Astrocyte (in vitro differentiated cells and primary cell): ENCODE measurements around the gene LBX2.

Source experiments
- EZH2 ChIP-seq: IDR thresholded peaks from 2 replicates; pipeline ENCODE4 v1.6.1; 2012; ENCODE audit warnings: mild to moderate bottlenecking, low read length, inconsistent platforms; ENCODE audit not compliant: insufficient read depth
- TF ChIP-seq, protein P1 (sequence below): IDR thresholded peaks from 2 replicates; pipeline ENCODE4 v1.5.1; 2011; ENCODE audit warnings: low read depth, mild to moderate bottlenecking, inconsistent platforms, low read length, moderate library complexity; ENCODE audit not compliant: insufficient read depth

DNA sequence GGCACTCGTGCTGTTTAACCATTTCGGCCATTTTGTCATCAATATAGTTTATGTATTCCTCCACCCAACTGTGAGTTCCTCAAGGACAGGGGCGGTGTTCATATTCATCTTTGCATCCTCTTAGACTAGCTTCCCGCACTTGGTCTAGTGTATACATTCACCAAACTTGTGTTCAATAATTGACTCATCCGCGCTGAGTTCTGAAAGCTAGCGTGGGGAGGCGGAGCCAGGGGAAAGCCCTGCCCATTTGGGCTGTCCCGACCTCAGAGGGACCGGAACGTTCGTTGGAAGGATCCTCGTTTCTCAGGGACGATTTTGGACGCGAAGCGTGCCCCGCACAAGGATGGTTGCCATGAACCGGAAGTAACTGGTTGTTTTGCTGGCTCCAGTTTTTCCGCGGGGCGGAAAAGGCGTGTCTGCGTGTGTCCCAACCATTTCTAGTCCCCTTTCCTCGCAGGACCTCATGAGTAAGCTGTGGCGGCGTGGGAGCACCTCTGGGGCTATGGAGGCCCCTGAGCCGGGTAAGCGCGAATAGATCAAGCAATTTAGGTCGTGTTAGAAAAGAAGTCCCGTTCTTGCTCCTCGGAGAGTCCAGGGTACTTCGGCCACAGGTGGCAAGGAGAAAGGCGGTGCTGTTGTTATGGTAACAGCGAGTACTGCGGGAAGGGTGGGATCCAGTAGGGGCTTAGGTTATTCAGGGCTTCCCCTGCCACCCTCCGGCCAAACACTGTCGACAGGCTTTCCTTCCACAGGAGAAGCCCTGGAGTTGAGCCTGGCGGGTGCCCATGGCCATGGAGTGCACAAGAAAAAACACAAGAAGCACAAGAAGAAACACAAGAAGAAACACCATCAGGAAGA lies 44.5 kb downstream of the LBX2 start, which contains the start of gene INO80B:
- TF ChIP-seq EZH2: no peak
- TF ChIP-seq, protein P1, sequence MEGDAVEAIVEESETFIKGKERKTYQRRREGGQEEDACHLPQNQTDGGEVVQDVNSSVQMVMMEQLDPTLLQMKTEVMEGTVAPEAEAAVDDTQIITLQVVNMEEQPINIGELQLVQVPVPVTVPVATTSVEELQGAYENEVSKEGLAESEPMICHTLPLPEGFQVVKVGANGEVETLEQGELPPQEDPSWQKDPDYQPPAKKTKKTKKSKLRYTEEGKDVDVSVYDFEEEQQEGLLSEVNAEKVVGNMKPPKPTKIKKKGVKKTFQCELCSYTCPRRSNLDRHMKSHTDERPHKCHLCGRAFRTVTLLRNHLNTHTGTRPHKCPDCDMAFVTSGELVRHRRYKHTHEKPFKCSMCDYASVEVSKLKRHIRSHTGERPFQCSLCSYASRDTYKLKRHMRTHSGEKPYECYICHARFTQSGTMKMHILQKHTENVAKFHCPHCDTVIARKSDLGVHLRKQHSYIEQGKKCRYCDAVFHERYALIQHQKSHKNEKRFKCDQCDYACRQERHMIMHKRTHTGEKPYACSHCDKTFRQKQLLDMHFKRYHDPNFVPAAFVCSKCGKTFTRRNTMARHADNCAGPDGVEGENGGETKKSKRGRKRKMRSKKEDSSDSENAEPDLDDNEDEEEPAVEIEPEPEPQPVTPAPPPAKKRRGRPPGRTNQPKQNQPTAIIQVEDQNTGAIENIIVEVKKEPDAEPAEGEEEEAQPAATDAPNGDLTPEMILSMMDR: no peak
